Measurements from ENCODE around the gene HSD17B1.

- no peak for TF ChIP-seq CTCF (conservative IDR thresholded peaks at IDR 0.05)
- TF ChIP-seq EZH2 (IDR thresholded peaks at IDR 0.05; ENCODE audit: low read depth), result no peak
These were observed 14.3 kb downstream of the HSD17B1 start, which contains the start of gene MLX for GRCh38 chr17:42566883-42567573.
